K562 (cell line): Measurements from ENCODE around the gene DENND6A. TPM values are rescaled to one million over a fixed set of nuclear protein-coding genes. Genes with fewer than 3 reads are reported as not detected.

Experiments used
- CGGBP1 ChIP-seq: fragments of 250-450 bp; sonication (Bioruptor Pico); IDR thresholded peaks from 2 replicates; pipeline ENCODE4 v1.9.0; 2021; ENCODE audit warnings: mild to moderate bottlenecking
- FOXA1 ChIP-seq: fragments of 450-650 bp; IDR thresholded peaks from 2 replicates; pipeline ENCODE4 v1.6.1; 2016; ENCODE audit warnings: mild to moderate bottlenecking, borderline replicate concordance
- GTF2A2 ChIP-seq: IDR thresholded peaks from 2 replicates; pipeline ENCODE4 v1.6.1; 2016; ENCODE audit warnings: mild to moderate bottlenecking, missing genetic modification characterization, missing compliant biosample characterization
- NR2C1 ChIP-seq, 2 experiments: fragments of 450-650 bp; IDR thresholded peaks; 2 replicates each; pipeline ENCODE4 v1.6.1; 2017; ENCODE audit warnings: mild to moderate bottlenecking in 2 of 2, antibody characterized with exemption in 1 of 2, inconsistent platforms in 1 of 2, missing compliant biosample characterization in 1 of 2, missing genetic modification characterization in 1 of 2
- NR2C2 ChIP-seq, 2 experiments: fragments of 200-800 bp in 1 of 2; sonication (Bioruptor generic) in 1 of 2; sonication (generic) in 1 of 2; formaldehyde crosslinking in 1 of 2; IDR thresholded peaks; 2 replicates each; pipeline versions ENCODE4 v1.6.1 to v1.8.0; 2016 to 2022; ENCODE audit warnings: mild to moderate bottlenecking in 1 of 2, missing compliant biosample characterization in 1 of 2, missing genetic modification characterization in 1 of 2, missing genetic modification reagents in 1 of 2
- SMAD2 ChIP-seq: fragments of 150-350 bp; IDR thresholded peaks from 2 replicates; pipeline ENCODE4 v1.6.1; 2014; ENCODE audit warnings: low read depth, mild to moderate bottlenecking, low read length
- ZNF133 ChIP-seq: fragments of 250-450 bp; sonication (Bioruptor Pico); IDR thresholded peaks from 2 replicates; pipeline ENCODE4 v1.4.0; 2020; ENCODE audit warnings: mild to moderate bottlenecking
- ZNF184 ChIP-seq: sonication (generic); formaldehyde crosslinking; IDR thresholded peaks from 2 replicates; pipeline ENCODE4 v1.5.0; 2020; ENCODE audit warnings: missing genetic modification reagents
- polyA plus RNA-seq, 8 experiments: library from polyadenylated mRNA; depleted of rRNA in 4 of 8; stranded (reverse) in 5 of 8; unstranded in 3 of 8; fragments of >200 nt; fragmentation: Nextera tagmentation in 2 of 8; fragmentation: Illumina TruSeq in 1 of 8; extraction: Ambion mirVana in 2 of 8; extraction: Trizol in 1 of 8; gene quantifications; 2 replicates each; pipeline versions ENCODE4 v1.2.1 to v1.2.3, GENCODE V29; 2011 to 2014; ENCODE audit warnings: inconsistent platforms in 1 of 8, missing spikeins in 1 of 8
- total RNA-seq, 7 experiments: library from RNA; depleted of rRNA in 6 of 7; stranded (reverse); fragments of >200 nt in 6 of 7; fragmentation: Illumina TruSeq in 2 of 7; extraction: Trizol in 2 of 7; gene quantifications; 2 replicates each; pipeline versions ENCODE4 v1.2.1 to v1.2.3, GENCODE V29; 2011 to 2021; ENCODE audit warnings: low replicate concordance in 1 of 7
- TF ChIP-seq, protein P1 (sequence below): sonication (generic); formaldehyde crosslinking; IDR thresholded peaks from 2 replicates; pipeline ENCODE4 v1.8.1; 2023; ENCODE audit warnings: missing genetic modification reagents, mild to moderate bottlenecking, borderline replicate concordance
- TF ChIP-seq, protein P2 (sequence below): fragments of 200-600 bp; sonication (generic); IDR thresholded peaks from one replicate; pipeline ENCODE4 v1.6.1; 2012; ENCODE audit warnings: mild to moderate bottlenecking, low read depth, low read length, inconsistent platforms

DENND6A gene
- total and polyA plus RNA-seq, 9 of the 15 experiments (the other 6 are each of a cell fraction or from before 2014, with no cell fraction given), result 1.5 to 12.7 (median 7.1) TPM

GRCh38 chr3:57598765-57599360 is 94.0 kb downstream of the DENND6A start (continued):
- no peak for TF ChIP-seq NR2C1 (IDR thresholded peaks at IDR 0.05)
- TF ChIP-seq NR2C1 (tag; IDR thresholded peaks at IDR 0.05), result no peak
- TF ChIP-seq FOXA1, result no peak
- TF ChIP-seq, protein P1, sequence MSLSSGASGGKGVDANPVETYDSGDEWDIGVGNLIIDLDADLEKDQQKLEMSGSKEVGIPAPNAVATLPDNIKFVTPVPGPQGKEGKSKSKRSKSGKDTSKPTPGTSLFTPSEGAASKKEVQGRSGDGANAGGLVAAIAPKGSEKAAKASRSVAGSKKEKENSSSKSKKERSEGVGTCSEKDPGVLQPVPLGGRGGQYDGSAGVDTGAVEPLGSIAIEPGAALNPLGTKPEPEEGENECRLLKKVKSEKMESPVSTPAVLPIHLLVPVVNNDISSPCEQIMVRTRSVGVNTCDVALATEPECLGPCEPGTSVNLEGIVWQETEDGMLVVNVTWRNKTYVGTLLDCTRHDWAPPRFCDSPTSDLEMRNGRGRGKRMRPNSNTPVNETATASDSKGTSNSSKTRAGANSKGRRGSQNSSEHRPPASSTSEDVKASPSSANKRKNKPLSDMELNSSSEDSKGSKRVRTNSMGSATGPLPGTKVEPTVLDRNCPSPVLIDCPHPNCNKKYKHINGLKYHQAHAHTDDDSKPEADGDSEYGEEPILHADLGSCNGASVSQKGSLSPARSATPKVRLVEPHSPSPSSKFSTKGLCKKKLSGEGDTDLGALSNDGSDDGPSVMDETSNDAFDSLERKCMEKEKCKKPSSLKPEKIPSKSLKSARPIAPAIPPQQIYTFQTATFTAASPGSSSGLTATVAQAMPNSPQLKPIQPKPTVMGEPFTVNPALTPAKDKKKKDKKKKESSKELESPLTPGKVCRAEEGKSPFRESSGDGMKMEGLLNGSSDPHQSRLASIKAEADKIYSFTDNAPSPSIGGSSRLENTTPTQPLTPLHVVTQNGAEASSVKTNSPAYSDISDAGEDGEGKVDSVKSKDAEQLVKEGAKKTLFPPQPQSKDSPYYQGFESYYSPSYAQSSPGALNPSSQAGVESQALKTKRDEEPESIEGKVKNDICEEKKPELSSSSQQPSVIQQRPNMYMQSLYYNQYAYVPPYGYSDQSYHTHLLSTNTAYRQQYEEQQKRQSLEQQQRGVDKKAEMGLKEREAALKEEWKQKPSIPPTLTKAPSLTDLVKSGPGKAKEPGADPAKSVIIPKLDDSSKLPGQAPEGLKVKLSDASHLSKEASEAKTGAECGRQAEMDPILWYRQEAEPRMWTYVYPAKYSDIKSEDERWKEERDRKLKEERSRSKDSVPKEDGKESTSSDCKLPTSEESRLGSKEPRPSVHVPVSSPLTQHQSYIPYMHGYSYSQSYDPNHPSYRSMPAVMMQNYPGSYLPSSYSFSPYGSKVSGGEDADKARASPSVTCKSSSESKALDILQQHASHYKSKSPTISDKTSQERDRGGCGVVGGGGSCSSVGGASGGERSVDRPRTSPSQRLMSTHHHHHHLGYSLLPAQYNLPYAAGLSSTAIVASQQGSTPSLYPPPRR, result no peak
- no peak for TF ChIP-seq CGGBP1
- no peak for TF ChIP-seq GTF2A2 (tag)
- TF ChIP-seq NR2C2 (CRISPR knock-in tag; IDR thresholded peaks at IDR 0.05), result no peak
- TF ChIP-seq NR2C2 (tag; IDR thresholded peaks at IDR 0.05), result 0 out of 2 replicates have a peak, but pooled peaks have one; percentile 27
- no peak for TF ChIP-seq ZNF184
- TF ChIP-seq ZNF133, result no peak
- TF ChIP-seq, protein P2, sequence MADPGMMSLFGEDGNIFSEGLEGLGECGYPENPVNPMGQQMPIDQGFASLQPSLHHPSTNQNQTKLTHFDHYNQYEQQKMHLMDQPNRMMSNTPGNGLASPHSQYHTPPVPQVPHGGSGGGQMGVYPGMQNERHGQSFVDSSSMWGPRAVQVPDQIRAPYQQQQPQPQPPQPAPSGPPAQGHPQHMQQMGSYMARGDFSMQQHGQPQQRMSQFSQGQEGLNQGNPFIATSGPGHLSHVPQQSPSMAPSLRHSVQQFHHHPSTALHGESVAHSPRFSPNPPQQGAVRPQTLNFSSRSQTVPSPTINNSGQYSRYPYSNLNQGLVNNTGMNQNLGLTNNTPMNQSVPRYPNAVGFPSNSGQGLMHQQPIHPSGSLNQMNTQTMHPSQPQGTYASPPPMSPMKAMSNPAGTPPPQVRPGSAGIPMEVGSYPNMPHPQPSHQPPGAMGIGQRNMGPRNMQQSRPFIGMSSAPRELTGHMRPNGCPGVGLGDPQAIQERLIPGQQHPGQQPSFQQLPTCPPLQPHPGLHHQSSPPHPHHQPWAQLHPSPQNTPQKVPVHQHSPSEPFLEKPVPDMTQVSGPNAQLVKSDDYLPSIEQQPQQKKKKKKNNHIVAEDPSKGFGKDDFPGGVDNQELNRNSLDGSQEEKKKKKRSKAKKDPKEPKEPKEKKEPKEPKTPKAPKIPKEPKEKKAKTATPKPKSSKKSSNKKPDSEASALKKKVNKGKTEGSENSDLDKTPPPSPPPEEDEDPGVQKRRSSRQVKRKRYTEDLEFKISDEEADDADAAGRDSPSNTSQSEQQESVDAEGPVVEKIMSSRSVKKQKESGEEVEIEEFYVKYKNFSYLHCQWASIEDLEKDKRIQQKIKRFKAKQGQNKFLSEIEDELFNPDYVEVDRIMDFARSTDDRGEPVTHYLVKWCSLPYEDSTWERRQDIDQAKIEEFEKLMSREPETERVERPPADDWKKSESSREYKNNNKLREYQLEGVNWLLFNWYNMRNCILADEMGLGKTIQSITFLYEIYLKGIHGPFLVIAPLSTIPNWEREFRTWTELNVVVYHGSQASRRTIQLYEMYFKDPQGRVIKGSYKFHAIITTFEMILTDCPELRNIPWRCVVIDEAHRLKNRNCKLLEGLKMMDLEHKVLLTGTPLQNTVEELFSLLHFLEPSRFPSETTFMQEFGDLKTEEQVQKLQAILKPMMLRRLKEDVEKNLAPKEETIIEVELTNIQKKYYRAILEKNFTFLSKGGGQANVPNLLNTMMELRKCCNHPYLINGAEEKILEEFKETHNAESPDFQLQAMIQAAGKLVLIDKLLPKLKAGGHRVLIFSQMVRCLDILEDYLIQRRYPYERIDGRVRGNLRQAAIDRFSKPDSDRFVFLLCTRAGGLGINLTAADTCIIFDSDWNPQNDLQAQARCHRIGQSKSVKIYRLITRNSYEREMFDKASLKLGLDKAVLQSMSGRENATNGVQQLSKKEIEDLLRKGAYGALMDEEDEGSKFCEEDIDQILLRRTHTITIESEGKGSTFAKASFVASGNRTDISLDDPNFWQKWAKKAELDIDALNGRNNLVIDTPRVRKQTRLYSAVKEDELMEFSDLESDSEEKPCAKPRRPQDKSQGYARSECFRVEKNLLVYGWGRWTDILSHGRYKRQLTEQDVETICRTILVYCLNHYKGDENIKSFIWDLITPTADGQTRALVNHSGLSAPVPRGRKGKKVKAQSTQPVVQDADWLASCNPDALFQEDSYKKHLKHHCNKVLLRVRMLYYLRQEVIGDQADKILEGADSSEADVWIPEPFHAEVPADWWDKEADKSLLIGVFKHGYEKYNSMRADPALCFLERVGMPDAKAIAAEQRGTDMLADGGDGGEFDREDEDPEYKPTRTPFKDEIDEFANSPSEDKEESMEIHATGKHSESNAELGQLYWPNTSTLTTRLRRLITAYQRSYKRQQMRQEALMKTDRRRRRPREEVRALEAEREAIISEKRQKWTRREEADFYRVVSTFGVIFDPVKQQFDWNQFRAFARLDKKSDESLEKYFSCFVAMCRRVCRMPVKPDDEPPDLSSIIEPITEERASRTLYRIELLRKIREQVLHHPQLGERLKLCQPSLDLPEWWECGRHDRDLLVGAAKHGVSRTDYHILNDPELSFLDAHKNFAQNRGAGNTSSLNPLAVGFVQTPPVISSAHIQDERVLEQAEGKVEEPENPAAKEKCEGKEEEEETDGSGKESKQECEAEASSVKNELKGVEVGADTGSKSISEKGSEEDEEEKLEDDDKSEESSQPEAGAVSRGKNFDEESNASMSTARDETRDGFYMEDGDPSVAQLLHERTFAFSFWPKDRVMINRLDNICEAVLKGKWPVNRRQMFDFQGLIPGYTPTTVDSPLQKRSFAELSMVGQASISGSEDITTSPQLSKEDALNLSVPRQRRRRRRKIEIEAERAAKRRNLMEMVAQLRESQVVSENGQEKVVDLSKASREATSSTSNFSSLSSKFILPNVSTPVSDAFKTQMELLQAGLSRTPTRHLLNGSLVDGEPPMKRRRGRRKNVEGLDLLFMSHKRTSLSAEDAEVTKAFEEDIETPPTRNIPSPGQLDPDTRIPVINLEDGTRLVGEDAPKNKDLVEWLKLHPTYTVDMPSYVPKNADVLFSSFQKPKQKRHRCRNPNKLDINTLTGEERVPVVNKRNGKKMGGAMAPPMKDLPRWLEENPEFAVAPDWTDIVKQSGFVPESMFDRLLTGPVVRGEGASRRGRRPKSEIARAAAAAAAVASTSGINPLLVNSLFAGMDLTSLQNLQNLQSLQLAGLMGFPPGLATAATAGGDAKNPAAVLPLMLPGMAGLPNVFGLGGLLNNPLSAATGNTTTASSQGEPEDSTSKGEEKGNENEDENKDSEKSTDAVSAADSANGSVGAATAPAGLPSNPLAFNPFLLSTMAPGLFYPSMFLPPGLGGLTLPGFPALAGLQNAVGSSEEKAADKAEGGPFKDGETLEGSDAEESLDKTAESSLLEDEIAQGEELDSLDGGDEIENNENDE, result no peak
- TF ChIP-seq SMAD2, result no peak
